NCI-H2171 treated with DMSO at 0.1 percent for 48 hours (cell line): ENCODE measurements around the gene APOB.
"Not testable (repeated sequence)": the region's sequence is repeated elsewhere in the genome, so short reads cannot be mapped to it uniquely, and the experiment has no call there.

Experiments
- DNase-seq: peaks from one replicate; lab custom pipeline; 2025; lab: John Stamatoyannopoulos, UW

The APOB gene

GRCh38 chr2:21033237-21034155 lies 10.4 kb downstream of the APOB start:
- no peak for DNase-seq

DNA sequence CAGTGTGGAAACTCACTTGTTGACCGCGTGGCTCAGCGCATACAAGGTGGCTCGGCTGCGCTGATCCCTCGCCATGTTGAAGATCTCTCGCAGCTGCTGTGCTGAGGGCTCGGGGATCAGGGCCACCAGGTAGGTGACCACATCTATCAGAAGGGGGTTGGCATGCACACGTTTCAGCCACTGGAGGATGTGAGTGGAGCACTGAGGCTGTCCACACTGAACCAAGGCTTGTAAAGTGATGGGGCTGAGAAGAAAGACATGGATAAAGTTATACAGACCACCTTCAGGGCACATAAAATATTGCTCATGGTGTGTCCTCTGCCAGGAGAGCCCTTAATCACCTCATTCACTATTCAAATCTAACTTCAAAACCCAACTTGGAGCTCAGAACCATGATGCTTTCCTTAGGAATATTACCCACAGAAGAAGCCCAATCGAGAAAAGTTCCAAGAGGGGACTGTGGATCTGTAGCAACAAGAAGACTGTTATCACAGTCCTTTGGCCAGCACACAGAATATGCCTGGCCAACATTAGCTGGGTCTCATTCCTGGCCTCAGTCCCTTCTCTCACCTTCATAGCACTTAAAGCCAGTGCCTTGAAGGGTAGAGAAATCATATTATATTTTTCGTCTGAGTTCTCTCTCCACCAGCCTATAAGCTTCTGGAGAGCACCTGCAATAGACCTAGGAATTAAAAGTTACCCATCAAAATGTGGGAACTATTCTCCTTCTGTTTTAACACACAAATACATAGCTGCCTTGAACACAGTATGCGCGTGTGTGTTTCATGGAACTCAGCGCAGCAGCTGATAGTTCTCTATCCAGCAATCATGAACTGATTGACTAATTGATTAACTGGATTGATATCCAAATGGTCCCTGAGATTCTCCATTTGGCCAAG lies 11.3 kb downstream of the APOB start:
- DNase-seq, result no peak

DNA sequence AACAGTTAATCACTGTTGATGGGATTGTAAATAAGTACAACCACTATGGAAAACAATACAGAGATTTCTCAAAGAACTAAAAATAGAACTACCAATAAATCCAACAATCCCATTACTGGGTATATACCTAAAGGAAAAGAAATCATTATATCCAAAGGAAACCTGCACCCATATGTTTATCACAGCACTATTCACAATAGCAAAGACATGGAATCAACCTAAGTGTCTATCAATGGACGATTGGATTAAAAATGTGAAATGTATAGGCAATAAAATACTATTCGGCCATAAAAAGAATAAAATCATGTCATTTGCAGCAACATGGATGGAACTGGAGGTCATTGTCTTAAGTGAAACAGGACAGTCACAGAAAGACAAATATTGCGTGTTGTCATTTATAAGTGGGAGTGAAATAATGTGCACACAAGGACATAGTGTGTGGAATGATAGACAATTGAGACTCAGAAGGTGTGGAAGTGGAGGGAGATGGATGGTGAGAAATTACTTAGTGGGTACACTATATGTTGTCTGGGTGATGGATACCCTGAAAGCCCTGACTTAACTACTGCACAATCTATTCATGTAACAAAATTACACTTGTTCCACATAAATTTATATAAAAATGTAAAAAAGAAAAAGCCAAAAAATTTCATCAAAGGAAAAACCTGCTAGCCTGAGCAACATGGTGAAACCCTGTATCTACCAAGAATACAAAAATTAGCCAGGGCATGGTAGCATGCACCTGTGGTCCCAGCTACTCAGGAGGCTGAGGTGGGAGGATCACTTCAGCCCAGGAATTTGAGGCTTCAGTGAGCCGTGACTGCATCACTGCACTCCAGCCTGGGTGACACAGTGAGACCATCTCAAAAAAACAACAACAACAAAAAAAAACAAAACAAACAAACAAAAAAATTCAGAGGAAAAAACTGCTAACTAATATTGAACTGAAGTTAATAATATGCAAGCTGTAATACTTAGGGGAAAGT lies 12.6 kb downstream of the APOB start:
- no peak for DNase-seq

DNA sequence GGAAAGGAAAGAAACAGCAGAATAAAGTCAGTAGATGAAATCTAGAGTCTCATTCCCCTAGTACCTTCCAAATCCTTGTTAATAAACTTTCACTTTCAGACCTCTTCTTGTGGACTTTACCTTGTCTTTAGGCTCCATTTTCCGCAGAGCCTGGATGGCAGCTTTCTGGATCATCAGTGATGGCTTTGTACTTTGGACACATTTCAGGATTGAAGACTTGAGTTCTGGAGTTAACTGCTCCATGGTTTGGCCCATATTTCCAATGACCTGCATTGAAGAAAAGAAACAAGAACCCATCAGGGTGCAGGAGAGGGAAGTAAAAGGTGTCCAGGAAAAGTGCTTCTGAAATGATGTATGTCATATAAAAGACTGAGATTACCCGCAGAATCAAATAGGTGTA lies 14.4 kb downstream of the APOB start:
- no peak for DNase-seq

DNA sequence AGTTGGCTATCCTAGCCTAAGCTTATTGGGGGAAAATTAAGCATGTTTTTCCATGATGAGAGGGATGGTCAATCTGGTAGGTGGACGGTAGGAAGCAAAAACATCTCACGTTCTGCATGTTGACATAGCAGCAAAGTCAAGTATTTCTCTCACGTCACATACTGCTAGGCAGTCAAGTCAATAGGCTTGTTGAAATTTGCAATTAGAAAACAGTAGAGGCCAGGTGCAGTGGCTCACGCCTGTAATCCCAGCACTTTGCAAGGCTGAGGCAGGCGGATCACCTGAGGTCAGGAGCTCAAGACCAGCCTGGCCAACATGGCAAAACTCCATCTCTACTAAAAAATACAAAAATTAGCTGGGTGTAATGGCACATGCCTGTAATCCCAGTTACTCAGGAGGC lies 14.9 kb downstream of the APOB start:
- DNase-seq, result not testable (repeated sequence)

GRCh38 chr2:21028021-21028947 lies 15.6 kb downstream of the APOB start:
- no peak for DNase-seq

DNA sequence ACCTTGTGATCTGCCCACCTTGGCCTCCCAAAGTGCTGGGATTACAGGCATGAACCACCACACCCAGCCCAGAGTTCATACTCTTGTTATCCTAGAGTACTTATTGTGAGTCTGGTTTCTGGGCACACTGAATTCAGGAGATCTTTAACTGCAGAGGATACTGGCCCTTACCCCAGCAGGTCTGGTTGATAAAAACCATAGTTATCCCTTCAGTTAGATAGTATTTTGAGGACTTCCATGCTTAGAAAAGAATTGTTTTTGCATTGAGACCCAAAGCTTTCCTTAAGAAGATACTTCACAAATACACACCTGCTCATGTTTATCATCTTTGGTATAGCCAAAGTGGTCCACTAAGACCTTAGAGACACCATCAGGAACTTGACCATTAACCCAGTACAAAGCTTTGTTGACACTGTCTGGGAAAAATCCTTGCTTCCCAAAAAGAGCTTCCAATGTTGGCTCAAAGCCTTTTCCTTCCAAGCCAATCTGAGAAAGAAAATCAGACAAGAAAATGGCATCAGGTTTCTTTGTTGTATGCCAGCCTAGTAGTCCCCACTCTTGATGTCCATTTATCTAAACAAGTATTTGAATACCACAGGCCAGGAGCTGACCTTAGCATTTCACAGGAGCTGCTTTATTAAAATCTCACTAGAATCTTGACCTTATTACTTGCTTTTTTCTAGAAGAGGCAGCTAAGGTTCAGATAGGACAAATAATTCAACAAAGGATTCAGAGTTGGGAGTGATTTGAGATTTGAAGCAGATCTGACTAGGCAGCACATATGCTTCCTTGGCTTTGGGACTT lies 17.2 kb downstream of the APOB start:
- no peak for DNase-seq

- no peak for DNase-seq
Observed at GRCh38 chr2:21025690-21026478, 18.0 kb downstream of the APOB start.

DNA sequence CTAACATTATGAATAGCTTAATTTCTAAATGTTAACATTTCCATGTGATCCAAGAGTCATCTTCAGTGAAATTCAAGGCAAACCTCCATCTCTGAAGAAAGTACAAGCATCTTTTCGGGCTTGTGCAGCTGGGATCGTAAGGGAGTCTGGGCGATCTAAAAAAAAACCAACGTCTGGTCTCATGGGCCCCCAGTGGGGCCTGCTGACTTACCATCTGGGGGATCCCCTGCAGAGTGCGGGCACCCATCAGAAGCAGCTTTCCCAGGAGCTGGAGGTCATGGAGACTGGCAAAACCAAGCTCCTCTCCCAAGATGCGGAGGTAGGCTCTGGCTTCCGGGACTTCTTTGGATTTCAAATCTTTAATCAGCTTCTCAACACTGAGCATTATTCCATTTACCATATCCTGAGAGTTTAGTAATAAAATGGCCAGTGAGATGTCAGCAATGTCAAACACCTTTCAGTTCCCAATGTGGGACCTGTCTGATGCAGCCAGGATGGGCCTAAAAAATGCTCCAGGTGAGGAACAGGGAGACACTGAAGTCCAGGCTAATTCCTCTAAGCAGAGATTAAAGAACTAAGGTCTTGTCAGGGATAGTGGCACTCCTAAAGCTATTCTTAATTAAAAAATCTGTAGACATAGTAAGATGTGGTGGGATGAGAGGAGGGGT lies 19.0 kb downstream of the APOB start:
- no peak for DNase-seq

DNA sequence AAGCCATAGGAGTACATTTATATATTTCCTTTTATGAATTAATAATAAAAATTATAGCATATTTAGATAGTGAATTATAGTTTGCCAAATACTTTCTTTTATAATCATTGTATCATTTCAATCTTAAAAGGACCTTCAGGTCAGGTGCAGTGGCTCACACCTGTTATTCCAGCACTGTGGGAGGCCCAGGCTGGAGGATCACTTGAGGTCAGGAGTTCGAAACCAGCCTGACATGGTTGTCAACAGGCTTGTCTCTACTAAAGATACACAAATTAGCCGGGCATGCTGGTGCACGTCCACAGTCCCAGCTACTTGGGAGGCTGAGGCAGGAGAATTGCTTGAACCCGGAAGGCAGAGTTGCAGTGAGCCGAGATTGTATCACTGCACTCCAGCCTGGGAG lies 19.7 kb downstream of the APOB start:
- no peak for DNase-seq

DNA sequence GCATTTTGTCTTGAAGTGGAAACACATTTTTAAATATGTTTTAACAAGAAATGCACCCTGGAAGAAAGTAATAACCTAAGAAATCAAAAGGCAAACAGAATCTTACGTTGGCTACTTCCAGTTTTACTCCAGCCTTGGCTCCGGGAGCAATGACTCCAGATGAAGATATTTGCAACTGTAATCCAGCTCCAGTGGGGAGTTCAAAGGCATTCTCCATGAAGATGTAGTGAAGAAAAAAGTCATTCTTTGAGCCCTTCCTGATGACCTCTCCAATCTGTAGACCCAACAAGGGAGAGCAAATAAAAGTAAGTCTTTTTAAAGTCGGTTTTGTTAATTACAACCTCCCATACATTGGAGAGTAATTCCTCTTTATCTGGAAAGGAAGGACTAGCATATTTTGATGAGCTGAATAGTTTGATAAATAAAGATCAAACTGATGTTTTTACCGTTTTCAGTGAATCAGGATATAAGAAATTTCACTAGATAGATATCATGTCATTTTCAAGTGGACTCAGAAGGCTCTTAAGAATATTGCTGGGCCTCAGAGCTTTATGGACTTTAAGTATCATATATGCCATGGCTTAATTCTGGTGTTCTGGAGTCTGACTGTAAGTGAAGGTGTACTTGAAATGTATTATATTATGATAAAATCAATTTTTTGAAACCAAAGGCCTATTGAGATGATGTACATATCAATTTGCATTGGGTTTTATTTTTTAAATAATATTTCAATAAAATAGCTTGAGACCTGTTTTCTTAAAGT lies 20.3 kb downstream of the APOB start:
- DNase-seq, result no peak

GRCh38 chr2:21022792-21023367 lies 21.0 kb downstream of the APOB start:
- no peak for DNase-seq

DNA sequence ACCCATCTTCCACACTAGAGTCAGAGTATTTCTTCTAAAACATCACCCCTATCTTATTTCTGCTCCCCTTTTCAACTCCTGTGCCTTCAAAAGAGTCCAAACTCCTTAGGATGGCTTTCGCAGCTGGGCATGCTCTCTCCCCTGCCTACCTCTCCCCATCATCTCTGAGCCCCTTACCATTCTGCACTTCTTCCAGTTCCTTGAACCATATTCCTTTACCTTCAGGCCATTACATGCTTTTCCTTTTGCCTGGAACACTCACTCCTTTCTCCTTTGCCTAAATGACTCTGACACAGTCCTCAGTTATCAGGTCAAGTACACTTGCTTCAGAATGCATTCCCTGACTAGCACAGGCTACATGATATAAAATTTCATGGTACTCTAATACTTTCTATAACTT lies 22.4 kb downstream of the APOB start:
- DNase-seq, result no peak

DNA sequence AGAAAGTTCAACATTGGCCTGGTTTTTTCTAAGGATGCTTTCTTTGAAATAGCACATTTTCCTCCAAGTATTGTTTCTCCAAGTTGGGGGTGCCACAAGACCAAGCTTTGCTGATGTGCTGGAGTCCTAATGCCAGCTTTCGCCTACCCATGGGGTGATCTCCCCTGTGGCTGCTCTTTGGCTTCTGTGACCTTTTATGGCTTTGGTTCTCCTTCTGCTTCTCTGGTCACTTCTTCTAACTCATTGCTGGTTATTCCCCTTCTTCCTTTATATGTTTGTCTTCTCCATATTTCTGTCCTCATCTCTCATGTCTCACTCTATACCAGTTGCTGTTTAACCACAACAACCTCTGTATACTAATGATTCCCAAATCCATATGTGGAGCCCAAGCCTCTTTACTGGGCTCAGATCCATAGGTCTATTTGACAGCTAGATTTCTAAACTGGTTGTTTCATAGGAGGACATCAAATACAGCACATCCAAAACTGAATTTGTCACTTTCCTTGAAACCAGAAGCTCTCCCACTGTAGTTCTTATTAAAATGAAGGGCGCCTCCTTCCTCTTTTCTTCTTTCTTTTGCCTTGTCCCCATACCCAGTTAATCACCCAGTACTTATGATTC lies 23.1 kb downstream of the APOB start:
- DNase-seq, result no peak

DNA sequence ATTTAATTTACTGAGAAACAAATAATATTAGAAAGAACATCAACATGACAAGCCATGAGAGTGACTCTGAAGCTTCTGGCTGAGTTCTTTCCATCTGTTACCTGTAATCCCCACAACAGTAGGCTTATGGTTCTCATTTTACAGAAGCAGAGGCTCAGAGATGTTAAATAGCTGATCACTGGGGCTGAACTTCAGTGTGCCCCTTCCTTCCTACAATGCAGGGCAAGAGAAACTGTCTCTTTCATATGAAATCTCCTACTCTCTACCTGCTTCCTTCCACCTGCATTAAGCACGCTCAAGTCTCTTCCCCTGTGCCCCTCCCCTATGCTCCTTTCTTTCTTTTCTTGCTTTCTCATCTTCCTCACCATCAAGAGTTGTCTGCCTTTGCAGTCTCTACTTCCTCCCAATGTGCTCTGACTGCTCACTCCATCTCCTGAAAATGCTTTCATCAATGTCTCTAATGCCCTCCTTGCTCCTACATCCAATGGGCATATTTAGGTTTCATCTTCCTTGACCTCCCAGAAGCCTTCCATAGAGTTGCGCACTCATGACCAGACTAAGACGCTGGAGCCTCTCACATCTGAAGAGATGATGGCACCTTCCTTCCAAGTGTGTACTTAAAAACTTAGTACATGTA lies 23.7 kb downstream of the APOB start:
- no peak for DNase-seq

- no peak for DNase-seq
Observed at GRCh38 chr2:21019678-21020021, 24.2 kb downstream of the APOB start.
